GM23338 (cell line): ENCODE data around the gene MERTK. TPM values are rescaled to one million over a fixed set of nuclear protein-coding genes. Genes with fewer than 3 reads are reported as not detected.

ENCODE experiments used
- ATAC-seq: fragments of 200-7000 bp; cut with Tn5 transposase; 3 replicates; pipeline ENCODE4 v1.9.1; 2020
- DNase-seq: peaks from one replicate; pipeline ENCODE4 v3.0.0-alpha.2; 2015; ENCODE audit warnings: low spot score
- H2AFZ ChIP-seq: fragments of 200-600 bp; sonication (generic); 2 replicates; pipeline ENCODE4 v1.8.0; 2016; ENCODE audit warnings: antibody characterized with exemption, mild to moderate bottlenecking, moderate library complexity
- H3F3A ChIP-seq: fragments of 200-600 bp; sonication (generic); replicated peaks from 2 replicates; pipeline ENCODE4 v1.8.0; 2017; ENCODE audit warnings: antibody characterized with exemption, mixed run types, low read depth
- H3K27ac ChIP-seq: fragments of 200-600 bp; sonication (generic); 2 replicates; pipeline ENCODE4 v1.6.1; 2016; ENCODE audit warnings: low read depth
- H3K27me3 ChIP-seq: fragments of 200-600 bp; sonication (generic); 2 replicates; pipeline ENCODE4 v1.8.0; 2016; ENCODE audit warnings: mild to moderate bottlenecking, mixed run types, moderate library complexity; ENCODE audit not compliant: insufficient read depth
- H3K36me3 ChIP-seq: fragments of 200-600 bp; sonication (generic); 2 replicates; pipeline ENCODE4 v1.8.0; 2016; ENCODE audit warnings: mild to moderate bottlenecking; ENCODE audit not compliant: insufficient read depth
- H3K4me1 ChIP-seq: fragments of 200-600 bp; sonication (generic); 2 replicates; pipeline ENCODE4 v1.8.0; 2016; ENCODE audit warnings: mild to moderate bottlenecking, moderate library complexity; ENCODE audit not compliant: insufficient read depth
- H3K4me2 ChIP-seq: fragments of 200-600 bp; sonication (generic); 2 replicates; pipeline ENCODE4 v1.7.1; 2017; ENCODE audit warnings: mixed run types
- H3K4me3 ChIP-seq: fragments of 200-600 bp; sonication (generic); 2 replicates; pipeline ENCODE4 v1.6.1; 2016; ENCODE audit warnings: mixed run types
- H3K79me2 ChIP-seq: fragments of 200-600 bp; sonication (generic); replicated peaks from 2 replicates; pipeline ENCODE4 v1.8.0; 2017; ENCODE audit warnings: mild to moderate bottlenecking; ENCODE audit not compliant: insufficient read depth
- H3K9me2 ChIP-seq: fragments of 200-600 bp; sonication (generic); 2 replicates; pipeline ENCODE4 v1.8.0; 2017; ENCODE audit not compliant: insufficient read depth
- H4K20me1 ChIP-seq: fragments of 200-600 bp; sonication (generic); replicated peaks from 2 replicates; pipeline ENCODE4 v1.8.0; 2017; ENCODE audit warnings: mild to moderate bottlenecking; ENCODE audit not compliant: insufficient read depth
- H3K27ac Mint-ChIP-seq: 2 replicates; pipeline ENCODE4 v1.8.0; 2020; ENCODE audit warnings: inconsistent platforms, mild to moderate bottlenecking, moderate library complexity, mixed read lengths
- H3K27me3 Mint-ChIP-seq: 3 replicates; pipeline ENCODE4 v1.8.0; 2022; ENCODE audit warnings: low read depth, mild to moderate bottlenecking, moderate library complexity, mixed read lengths, inconsistent platforms; ENCODE audit not compliant: insufficient read depth, poor library complexity
- H3K36me3 Mint-ChIP-seq: 3 replicates; pipeline ENCODE4 v1.8.0; 2021; ENCODE audit warnings: low read depth, mild to moderate bottlenecking, inconsistent platforms, moderate library complexity, mixed read lengths
- H3K4me1 Mint-ChIP-seq: 3 replicates; pipeline ENCODE4 v1.8.0; 2020; ENCODE audit warnings: mild to moderate bottlenecking, inconsistent platforms, mixed read lengths
- H3K4me3 Mint-ChIP-seq: 3 replicates; pipeline ENCODE4 v1.8.0; 2021; ENCODE audit warnings: moderate library complexity, mild to moderate bottlenecking, inconsistent platforms, mixed read lengths
- H3K9me3 Mint-ChIP-seq: 3 replicates; pipeline ENCODE4 v1.8.0; 2020; ENCODE audit warnings: moderate library complexity, mild to moderate bottlenecking, inconsistent platforms, mixed read lengths
- CREB1 ChIP-seq: fragments of 250-450 bp; sonication (Bioruptor Pico); IDR thresholded peaks from 2 replicates; pipeline ENCODE4 v1.5.0; 2020; ENCODE audit warnings: low read depth, mild to moderate bottlenecking, moderate library complexity
- CTCF ChIP-seq, 2 experiments: fragments of 200-600 bp in 1 of 2; sonication (generic) in 1 of 2; conservative IDR thresholded peaks; 2 replicates each; pipeline versions ENCODE4 v1.5.1 to v1.6.1; 2016 to 2017; ENCODE audit warnings: antibody characterized with exemption in 2 of 2, low read depth in 2 of 2, mild to moderate bottlenecking in 2 of 2, moderate library complexity in 1 of 2
- ETS1 ChIP-seq: IDR thresholded peaks from 2 replicates; pipeline ENCODE4 v1.6.1; 2016; ENCODE audit warnings: antibody characterized with exemption
- EZH2 ChIP-seq: fragments of 200-600 bp; sonication (generic); IDR thresholded peaks from one replicate; pipeline ENCODE4 v1.8.0; 2017; ENCODE audit warnings: antibody characterized with exemption, mild to moderate bottlenecking, low read depth; ENCODE audit not compliant: unreplicated experiment
- EZH2phosphoT487 ChIP-seq: fragments of 200-600 bp; sonication (generic); IDR thresholded peaks from one replicate; pipeline ENCODE4 v1.8.1; 2018; ENCODE audit warnings: antibody characterized with exemption; ENCODE audit not compliant: unreplicated experiment
- JUNB ChIP-seq: IDR thresholded peaks from one replicate; pipeline ENCODE4 v1.6.1; 2016; ENCODE audit warnings: antibody characterized with exemption; ENCODE audit not compliant: unreplicated experiment
- NANOG ChIP-seq: IDR thresholded peaks from 2 replicates; pipeline ENCODE4 v1.6.1; 2016; ENCODE audit warnings: antibody characterized with exemption, borderline replicate concordance
- ZNF114 ChIP-seq: fragments of 250-450 bp; sonication (Bioruptor Pico); IDR thresholded peaks from 2 replicates; pipeline ENCODE4 v1.5.0; 2020; ENCODE audit warnings: mild to moderate bottlenecking, moderate library complexity
- ZNF331 ChIP-seq: fragments of 250-450 bp; sonication (Bioruptor Pico); IDR thresholded peaks from 2 replicates; pipeline ENCODE4 v1.5.0; 2020; ENCODE audit warnings: low read depth, mild to moderate bottlenecking, moderate library complexity
- ZNF462 ChIP-seq: fragments of 250-450 bp; sonication (Bioruptor Pico); IDR thresholded peaks from 2 replicates; pipeline ENCODE4 v1.5.0; 2020; ENCODE audit warnings: mild to moderate bottlenecking, moderate library complexity
- polyA plus RNA-seq: library from polyadenylated mRNA; unstranded; fragments of >200 nt; fragmentation: Nextera tagmentation; extraction: Ambion mirVana; gene quantifications from 2 replicates; pipeline ENCODE4 v1.2.1, GENCODE V29; 2016
- total RNA-seq: library from RNA; depleted of rRNA; stranded (reverse); fragments of >200 nt; shearing (Covaris generic); gene quantifications from 2 replicates; pipeline ENCODE4 v1.2.3, GENCODE V29; 2014

MERTK gene
- total and polyA plus RNA-seq, 2 experiments from 2014 or later, result 3.0 to 9.0 TPM

GRCh38 chr2:112001942-112002341 is 103.5 kb downstream of the MERTK start (continued):
- TF ChIP-seq EZH2 (no peak), ETS1 (no peak), JUNB (no peak), ZNF331 (CRISPR knock-in tag) (no peak), CTCF (conservative IDR thresholded peaks at IDR 0.05; ENCODE audit: low read depth in 2 of 2) (no peak), EZH2phosphoT487 (no peak), NANOG (no peak)

GRCh38 chr2:112003576-112004252 is 105.3 kb downstream of the MERTK start:
- Histone ChIP-seq H3K9me2 (no peaks in the 10 kb centered on the region), H3K27me3 (no peaks in the 10 kb centered on the region), H3K4me1 (no peaks in the 10 kb centered on the region), H3K79me2 (no peaks in the 10 kb centered on the region), H3K36me3 (no peaks in the 10 kb centered on the region; the same call in 1 of the 2 replicates), H4K20me1 (no peaks in the 10 kb centered on the region), H3K27ac (no peak overlapping the region), H3K4me3 (no peak overlapping the region), H2AFZ (no peak overlapping the region), H3F3A (no peaks in the 10 kb centered on the region), H3K4me2 (no peak overlapping the region)
- H3K27me3 Mint-ChIP-seq, result peaks cover 3% of the 10 kb centered on the region
- DNase-seq, result no peak
- no peak overlapping the region for H3K27ac Mint-ChIP-seq
- no peaks in the 10 kb centered on the region; the same call in 2 of the 3 replicates for H3K36me3 Mint-ChIP-seq
- no peaks in the 10 kb centered on the region for H3K4me1 Mint-ChIP-seq
- H3K4me3 Mint-ChIP-seq, result no peak overlapping the region
- ATAC-seq, result no peak
- no peaks in the 10 kb centered on the region for H3K9me3 Mint-ChIP-seq
- TF ChIP-seq CREB1 (CRISPR knock-in tag) (no peak), ZNF462 (CRISPR knock-in tag) (no peak), ETS1 (no peak), EZH2 (no peak), ZNF114 (no peak), JUNB (no peak)
